Cardiac septum (tissue), 1 donor: Measurements from ENCODE around the gene RBM23. TPM values are rescaled to one million over a fixed set of nuclear protein-coding genes. Genes with fewer than 3 reads are reported as not detected.
A peak's percentile ranks its signal among the peaks of the same experiment; 100 is the strongest.
"Not testable (repeated sequence)": the region's sequence is repeated elsewhere in the genome, so short reads cannot be mapped to it uniquely, and the experiment has no call there.

Experiments
- DNase-seq: peaks from one replicate; pipeline ENCODE4 v3.0.0-alpha.2; 2020; ENCODE audit warnings: low spot score
- intact Hi-C: fragments of 100-400 bp; cut with DNase I; formaldehyde crosslinking; loops from one replicate; pipeline ENCODE4 v1.14.0; 2022
- total RNA-seq: library from RNA; stranded (reverse); fragmentation: NEBNext Ultra II Directional; extraction: Animal tissue kit (Norgen Biotek cat#: 25700); gene quantifications from one replicate; pipeline ENCODE4 v1.2.1, GENCODE V29; 2021
- donor health status: DM: no; HTN: no; CAD: no.

RBM23 gene
- total RNA-seq, 1 donor from 2014 or later = 48.1 TPM

GRCh38 chr14:22872833-22873520 is 46.0 kb downstream of the RBM23 start:
- no peak for DNase-seq
- intact Hi-C loops = loop anchor here (5.0 kb wide), 1 partner anchor 44 kb away; the partner anchor contains the start of gene RBM23

GRCh38 chr14:22872033-22872832 is 46.7 kb downstream of the RBM23 start:
- peak; percentile 92 for DNase-seq
- intact Hi-C loops = loop anchor here (5.0 kb wide), 1 partner anchor 45 kb away; the partner anchor contains the start of gene RBM23

GRCh38 chr14:22871224-22872032 is 47.5 kb downstream of the RBM23 start, which contains the start of gene LRP10:
Gene LRP10 (plus strand): TSS chr14:22871740. CDS start chr14:22872304, 564 bp downstream.
- peak; percentile 97 for DNase-seq
- intact Hi-C loops = loop anchor here (1.0 to 5.0 kb wide), 2 partner anchors 46 to 111 kb away; partner anchors contain the start of genes AJUBA and RBM23

DNA sequence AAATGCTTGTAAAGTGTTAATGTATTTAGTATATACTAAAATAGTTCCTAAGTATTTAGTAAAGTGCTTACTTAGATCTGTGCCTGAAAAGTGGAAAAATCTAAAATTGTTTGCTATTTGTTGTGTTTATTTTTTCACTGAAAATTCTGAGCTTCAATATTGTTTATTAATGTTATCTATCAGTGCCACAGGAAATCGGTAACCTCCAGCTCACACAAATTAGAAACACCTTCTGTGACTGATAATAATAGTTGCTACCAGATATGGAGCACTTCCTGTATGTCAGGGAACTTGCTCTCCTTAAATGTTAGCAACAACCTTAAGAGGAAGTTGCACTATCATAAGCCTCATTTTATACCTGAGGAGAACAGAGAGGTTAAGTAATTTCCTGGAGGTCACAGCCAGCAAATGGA is 48.1 kb downstream of the RBM23 start:
- intact Hi-C loops = loop anchor here (1.0 to 5.0 kb wide), 2 partner anchors 46 to 111 kb away; partner anchors contain the start of genes AJUBA and RBM23
- no peak for DNase-seq

DNA sequence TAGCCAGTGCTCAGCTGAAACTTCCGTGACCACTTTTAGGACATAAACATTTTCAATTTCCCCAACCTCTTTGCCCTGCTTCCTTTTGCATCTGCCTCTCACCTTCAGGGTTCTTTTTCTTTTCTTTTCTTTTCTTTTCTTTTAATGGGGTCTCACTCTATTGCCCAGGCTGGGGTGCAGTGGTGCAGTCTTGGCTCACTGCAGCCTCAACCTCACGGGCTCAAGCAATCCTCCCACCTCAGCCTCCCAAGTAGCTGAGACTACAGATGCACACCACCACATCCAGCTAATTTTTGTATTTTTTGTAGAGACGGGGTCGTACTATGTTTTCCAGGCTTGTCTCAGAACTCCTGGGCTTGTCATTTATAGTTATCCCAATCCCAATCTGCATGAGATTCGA is 52.1 kb downstream of the RBM23 start:
- DNase-seq = no peak
- intact Hi-C loops = no loop called here

- intact Hi-C loops = no loop called here
- DNase-seq = no peak
Observed at GRCh38 chr14:22865424-22866405, 53.2 kb downstream of the RBM23 start.

DNA sequence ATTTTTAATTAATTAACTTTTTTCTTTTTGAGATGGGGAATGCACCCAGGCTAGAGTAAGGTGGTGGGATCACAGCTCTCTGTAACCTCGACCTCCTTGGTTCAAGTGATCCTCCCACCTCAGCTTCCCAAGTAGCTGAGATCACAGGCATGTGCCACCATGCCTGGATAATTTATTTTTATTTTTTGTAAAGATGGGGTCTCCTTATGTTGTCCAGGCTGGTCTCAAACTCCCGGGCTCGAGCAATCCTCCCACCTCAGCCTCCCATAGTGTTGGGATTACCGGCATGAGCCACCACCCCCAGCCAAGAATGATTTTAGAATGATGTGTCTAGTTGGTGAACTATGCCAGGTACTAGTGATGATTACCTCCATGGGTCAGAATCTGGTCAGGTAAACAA is 54.0 kb downstream of the RBM23 start:
- intact Hi-C loops = no loop called here
- no peak for DNase-seq

DNA sequence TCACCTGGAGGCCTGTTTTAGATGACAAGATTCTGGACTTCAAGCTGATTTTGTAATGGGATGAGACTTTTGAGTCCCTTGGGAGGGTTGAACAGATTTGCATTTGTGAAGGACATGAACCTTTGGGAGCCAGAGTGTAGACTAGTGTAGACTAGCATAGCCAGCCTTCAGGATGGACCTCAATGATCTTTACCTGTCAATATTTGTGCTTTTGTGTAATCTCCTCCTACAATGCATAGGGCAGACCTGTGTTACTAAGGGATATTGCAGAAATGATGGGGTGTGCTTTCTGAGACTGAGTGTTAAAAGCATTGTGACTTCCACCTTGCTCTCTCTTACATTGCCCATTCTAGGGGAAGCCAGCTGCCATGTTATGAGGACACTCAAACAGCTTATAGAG is 57.3 kb downstream of the RBM23 start:
- DNase-seq = no peak
- intact Hi-C loops = no loop called here

DNA sequence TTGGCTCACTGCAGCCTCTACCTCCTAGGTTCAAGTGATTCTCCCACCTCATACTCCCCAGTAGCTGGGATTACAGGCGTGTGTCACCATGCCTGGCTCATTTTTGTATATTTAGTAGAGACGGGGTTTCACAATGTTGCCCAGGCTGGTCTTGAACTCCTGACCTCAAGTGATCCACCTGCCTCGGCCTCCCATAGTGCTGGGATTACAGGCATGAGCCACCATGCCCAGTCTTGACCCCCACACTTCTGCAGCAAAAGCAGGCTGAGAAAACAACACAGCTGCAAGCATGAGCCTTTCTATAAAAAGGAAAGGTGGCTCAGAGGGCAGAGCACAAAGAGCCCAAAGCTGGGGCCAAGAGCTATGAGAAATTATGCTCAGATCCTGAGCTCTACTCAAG is 58.6 kb downstream of the RBM23 start:
- intact Hi-C loops, DNase-seq: not testable (repeated sequence)

DNA sequence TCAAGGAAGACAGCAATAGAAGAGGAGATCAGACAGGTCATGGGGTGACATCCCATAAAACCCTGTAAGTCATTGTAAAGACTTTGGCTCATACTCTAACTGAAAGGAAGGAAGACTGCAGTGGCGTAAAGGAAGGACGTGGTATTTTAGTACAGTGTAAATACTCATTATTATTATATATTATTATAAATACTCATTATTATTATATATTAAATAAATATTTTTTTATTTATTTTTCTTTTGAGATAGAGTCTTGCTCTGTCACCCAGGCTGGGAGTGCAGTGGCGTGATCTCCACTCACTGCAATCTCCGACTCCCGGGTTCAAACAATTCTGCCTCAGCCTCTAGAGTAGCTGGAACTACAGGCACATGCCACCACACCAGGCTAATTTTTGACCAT is 62.5 kb downstream of the RBM23 start:
- no peak for DNase-seq
- intact Hi-C loops = no loop called here

GRCh38 chr14:22854963-22855724 is 63.8 kb downstream of the RBM23 start:
- no peak for DNase-seq
- intact Hi-C loops = loop anchor here (5.0 kb wide), 2 partner anchors 198 to 298 kb away; no protein-coding TSS in a partner anchor

DNA sequence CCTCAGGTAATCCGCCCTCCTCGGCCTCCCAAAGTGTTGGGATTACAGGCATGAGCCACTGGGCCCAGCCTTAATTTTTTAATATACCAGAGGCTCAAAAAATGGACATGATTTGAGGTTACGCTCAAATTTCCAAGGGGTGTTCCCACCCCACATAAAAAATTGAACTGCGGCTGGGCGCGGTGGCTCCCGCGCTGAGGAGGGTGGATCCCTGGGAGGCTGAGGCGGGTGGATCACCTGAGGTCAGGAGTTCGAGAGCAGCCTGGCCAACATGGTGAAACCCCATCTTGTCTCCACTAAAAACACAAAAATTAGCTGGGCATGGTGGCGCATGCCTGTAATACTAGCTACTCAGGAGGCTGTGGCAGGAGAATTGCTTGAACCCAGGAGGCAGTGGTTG is 64.7 kb downstream of the RBM23 start:
- intact Hi-C loops = loop anchor here (5.0 kb wide), 2 partner anchors 197 to 297 kb away; no protein-coding TSS in a partner anchor
- not testable (repeated sequence) for DNase-seq

- intact Hi-C loops = loop anchor here (1.0 to 5.0 kb wide), 4 partner anchors 16 to 296 kb away; partner anchors contain the start of gene MMP14
- DNase-seq = peak; percentile 94
Observed at GRCh38 chr14:22852940-22853767, 65.8 kb downstream of the RBM23 start.

DNA sequence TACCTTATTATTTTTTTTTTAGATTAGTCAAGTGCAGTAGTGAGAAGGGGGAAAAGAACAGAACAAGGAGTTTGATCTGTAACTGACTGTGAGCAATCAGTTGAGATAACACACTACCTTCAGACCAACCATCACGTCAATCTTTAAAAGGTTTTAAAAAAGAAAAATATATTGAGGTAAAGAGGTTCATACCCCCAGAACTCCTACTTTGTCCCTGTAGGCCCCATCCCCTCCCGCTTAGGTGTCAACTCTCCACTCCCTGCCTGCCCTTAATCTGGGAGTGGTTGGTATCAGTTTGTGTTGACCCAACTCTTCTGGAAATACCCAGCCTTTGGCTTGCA is 66.4 kb downstream of the RBM23 start:
- intact Hi-C loops = loop anchor here (2.0 to 5.0 kb wide), 3 partner anchors 16 to 295 kb away; partner anchors contain the start of gene MMP14
- DNase-seq = no peak

GRCh38 chr14:22852178-22852577 is 66.8 kb downstream of the RBM23 start:
- not testable (repeated sequence) for DNase-seq

DNA sequence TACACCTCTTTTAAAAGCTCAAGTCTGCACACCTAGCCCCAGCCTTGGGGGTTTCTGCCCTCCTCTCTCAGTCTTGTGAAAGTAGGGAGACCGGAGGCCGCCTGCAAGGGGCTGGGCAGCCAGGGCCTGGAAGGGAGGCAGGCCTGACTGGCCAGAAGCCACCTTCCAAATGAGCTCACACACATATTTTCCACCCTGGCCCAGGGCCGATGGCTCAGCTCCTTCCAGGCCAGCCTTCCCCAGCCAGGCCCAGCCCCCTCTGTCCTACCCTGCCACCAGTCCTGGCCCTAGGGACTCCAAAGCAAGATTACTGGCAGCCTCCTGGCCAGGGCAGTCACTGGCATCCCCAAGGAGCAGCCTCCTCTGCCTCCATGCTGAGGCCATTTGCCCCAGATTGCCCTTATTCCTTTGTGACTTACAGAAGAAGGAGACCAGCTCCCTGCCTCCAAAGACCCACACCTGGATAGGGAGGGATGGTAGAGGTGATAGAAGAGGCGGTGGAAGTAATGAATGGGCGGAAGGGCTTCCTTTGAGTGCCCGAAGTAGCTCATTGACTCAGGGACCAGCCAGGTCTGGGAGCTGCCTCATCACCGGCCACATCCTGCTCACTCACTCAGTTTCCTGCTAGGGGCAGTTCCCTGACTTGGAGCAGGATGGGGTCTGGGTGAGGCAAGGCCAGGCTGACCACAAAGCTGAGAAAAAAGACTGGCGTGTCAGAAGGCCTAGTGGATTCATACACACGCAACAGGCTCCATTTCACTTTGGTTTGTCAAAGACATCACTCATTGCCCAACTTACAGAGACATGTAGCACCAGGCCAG is 67.8 kb downstream of the RBM23 start:
- intact Hi-C loops = loop anchor here (2.0 to 5.0 kb wide), 3 partner anchors 22 to 294 kb away; partner anchors contain the start of gene MRPL52
- DNase-seq = peak; percentile 93

More at GRCh38 chr14:22852178-22852577, 66.8 kb downstream of the RBM23 start:
- intact Hi-C loops = loop anchor here (2.0 to 5.0 kb wide), 3 partner anchors 15 to 295 kb away; partner anchors contain the start of gene MMP14
